A549 (cell line): ENCODE data around the gene KIAA0930. TPM values are rescaled to one million over a fixed set of nuclear protein-coding genes. Genes with fewer than 3 reads are reported as not detected.

ENCODE experiments used
- ATAC-seq, 2 experiments: fragments of 200-7000 bp in 1 of 2; fragments of >200 bp in 1 of 2; cut with Nextera tagmentation in 1 of 2; cut with Tn5 transposase in 1 of 2; 3 replicates each; pipeline versions ENCODE4 v1.8.0 to v1.9.1; 2018 to 2020; ENCODE audit warnings: mild to moderate bottlenecking in 1 of 2, moderate library complexity in 1 of 2
- CTCF ChIA-PET: fragments of 300-600 bp; sonication (Branson Sonifier 250); formaldehyde crosslinking; extraction: SDS; loops from one replicate; lab custom pipeline; 2021; ENCODE audit warnings: antibody characterized with exemption, inconsistent platforms; lab: Yijun Ruan, JAX
- POLR2A ChIA-PET: fragments of 350-600 bp; formaldehyde crosslinking; extraction: SDS; loops from one replicate; lab custom pipeline; 2021; ENCODE audit warnings: antibody characterized with exemption, inconsistent platforms; lab: Yijun Ruan, JAX
- DNase-seq, 2 experiments: peaks; one replicate each; pipeline versions ENCODE4 v3.0.0 to v3.0.0-alpha.2; 2011 to 2016; ENCODE audit warnings: low read depth in 1 of 2, low spot score in 1 of 2
- FAIRE-seq: peaks from 2 replicates; lab custom pipeline; 2011; peaks lifted over from hg19 to GRCh38; lab: Jason Lieb, UNC
- H3K27ac ChIP-seq, 2 experiments: fragments of >200 bp; sonication (Bioruptor Twin); formaldehyde crosslinking; 3 replicates each; pipeline ENCODE4 v1.5.1; 2016 to 2017
- H3K4me1 ChIP-seq: fragments of >200 bp; sonication (Bioruptor Twin); formaldehyde crosslinking; 3 replicates; pipeline ENCODE4 v1.6.1; 2016
- H3K4me2 ChIP-seq: fragments of >200 bp; sonication (Bioruptor Twin); formaldehyde crosslinking; 3 replicates; pipeline ENCODE4 v1.6.1; 2016
- H3K4me3 ChIP-seq: fragments of >200 bp; sonication (Bioruptor Twin); formaldehyde crosslinking; 3 replicates; pipeline ENCODE4 v1.5.1; 2016
- H3K9me3 ChIP-seq: fragments of >200 bp; sonication (Bioruptor Twin); formaldehyde crosslinking; 3 replicates; pipeline ENCODE4 v1.6.1; 2016
- BHLHE40 ChIP-seq: IDR thresholded peaks from 2 replicates; pipeline ENCODE4 v1.6.1; 2012; ENCODE audit warnings: low read depth, low read length, inconsistent platforms
- CBX2 ChIP-seq: fragments of 200-600 bp; sonication (generic); IDR thresholded peaks from 2 replicates; pipeline ENCODE4 v1.6.1; 2016; ENCODE audit warnings: low read depth, mild to moderate bottlenecking, borderline replicate concordance
- CBX8 ChIP-seq: fragments of 200-600 bp; sonication (generic); IDR thresholded peaks from 2 replicates; pipeline ENCODE4 v1.6.1; 2016
- CEBPB ChIP-seq, 2 experiments: fragments of >200 bp in 1 of 2; sonication (Bioruptor Twin) in 1 of 2; formaldehyde crosslinking in 1 of 2; IDR thresholded peaks; 2 replicates each; pipeline ENCODE4 v1.6.1; 2012 to 2016
- CHD4 ChIP-seq: fragments of 200-600 bp; sonication (generic); IDR thresholded peaks from 2 replicates; pipeline ENCODE4 v1.6.1; 2016; ENCODE audit warnings: antibody characterized with exemption, mild to moderate bottlenecking, borderline replicate concordance
- ESRRA ChIP-seq: fragments of 150-350 bp; IDR thresholded peaks from 2 replicates; pipeline ENCODE4 v1.6.1; 2014; ENCODE audit warnings: mild to moderate bottlenecking, low read length, borderline replicate concordance
- FOXS1 ChIP-seq: fragments of 250-450 bp; sonication (Bioruptor Pico); IDR thresholded peaks from 2 replicates; pipeline ENCODE4 v1.5.0; 2020; ENCODE audit warnings: mild to moderate bottlenecking, moderate library complexity
- HDAC2 ChIP-seq: fragments of 200-600 bp; sonication (generic); IDR thresholded peaks from 2 replicates; pipeline ENCODE4 v1.6.1; 2016
- HMGXB4 ChIP-seq: fragments of 250-450 bp; sonication (Bioruptor Pico); IDR thresholded peaks from 2 replicates; pipeline ENCODE4 v1.5.0; 2021; ENCODE audit warnings: mild to moderate bottlenecking, moderate library complexity, borderline replicate concordance
- JUNB ChIP-seq: fragments of >200 bp; sonication (Bioruptor Twin); formaldehyde crosslinking; IDR thresholded peaks from 2 replicates; pipeline ENCODE4 v1.6.1; 2016
- MAFK ChIP-seq: fragments of 450-650 bp; IDR thresholded peaks from 2 replicates; pipeline ENCODE4 v1.6.1; 2014; ENCODE audit not compliant: partially characterized antibody
- MYC ChIP-seq: IDR thresholded peaks from 2 replicates; pipeline ENCODE4 v1.6.1; 2012; ENCODE audit warnings: mild to moderate bottlenecking, inconsistent platforms, low read length, improper control_type of control experiment, borderline replicate concordance
- PBX3 ChIP-seq: IDR thresholded peaks from 2 replicates; pipeline ENCODE4 v1.6.1; 2012
- POLR2A ChIP-seq: IDR thresholded peaks from 2 replicates; pipeline ENCODE4 v1.6.1; 2012; ENCODE audit warnings: mild to moderate bottlenecking, low read length
- RAD21 ChIP-seq, 2 experiments: fragments of >200 bp in 1 of 2; sonication (Bioruptor Twin) in 1 of 2; formaldehyde crosslinking in 1 of 2; IDR thresholded peaks in 1 of 2; conservative IDR thresholded peaks in 1 of 2; 2 replicates in 1 of 2; 3 replicates in 1 of 2; pipeline ENCODE4 v1.6.1; 2012 to 2018; ENCODE audit warnings: inconsistent platforms in 1 of 2
- RARB ChIP-seq: fragments of 250-450 bp; sonication (Bioruptor Pico); IDR thresholded peaks from 2 replicates; pipeline ENCODE4 v1.8.0; 2021; ENCODE audit warnings: mild to moderate bottlenecking, moderate library complexity
- RCOR1 ChIP-seq: fragments of 150-350 bp; IDR thresholded peaks from 2 replicates; pipeline ENCODE4 v1.6.1; 2014; ENCODE audit warnings: antibody characterized with exemption, low read length, low read depth
- RFX5 ChIP-seq: fragments of 450-650 bp; IDR thresholded peaks from 2 replicates; pipeline ENCODE4 v1.7.1; 2014; ENCODE audit warnings: antibody characterized with exemption, mild to moderate bottlenecking, moderate library complexity
- RNF2 ChIP-seq: fragments of 200-600 bp; sonication (generic); IDR thresholded peaks from 2 replicates; pipeline ENCODE4 v1.6.1; 2016; ENCODE audit warnings: low read depth, mild to moderate bottlenecking, antibody characterized with exemption, moderate library complexity, borderline replicate concordance
- SREBF2 ChIP-seq: fragments of 450-650 bp; IDR thresholded peaks from 2 replicates; pipeline ENCODE4 v1.6.1; 2014; ENCODE audit warnings: mild to moderate bottlenecking, moderate library complexity
- TFCP2L1 ChIP-seq: fragments of 250-450 bp; sonication (Bioruptor Pico); IDR thresholded peaks from 2 replicates; pipeline ENCODE4 v1.5.0; 2021; ENCODE audit warnings: mild to moderate bottlenecking
- USF2 ChIP-seq: fragments of 450-650 bp; IDR thresholded peaks from 2 replicates; pipeline ENCODE4 v1.6.1; 2014; ENCODE audit warnings: antibody characterized with exemption
- ZC3H11A ChIP-seq: fragments of 450-650 bp; IDR thresholded peaks from 2 replicates; pipeline ENCODE4 v1.6.1; 2014; ENCODE audit warnings: antibody characterized with exemption, mild to moderate bottlenecking
- ZNF302 ChIP-seq: fragments of 250-450 bp; sonication (Bioruptor Pico); IDR thresholded peaks from 2 replicates; pipeline ENCODE4 v1.9.0; 2021; ENCODE audit warnings: inconsistent platforms, mild to moderate bottlenecking, moderate library complexity
- WGBS: methylation state at CpG from one replicate; pipeline ENCODE4 v1.1.6; 2017; ENCODE audit errors: missing lambda C conversion rate; 5-methylcytosine and 5-hydroxymethylcytosine counted together
- polyA plus RNA-seq, 4 experiments: library from polyadenylated mRNA; depleted of rRNA in 3 of 4; stranded (reverse); fragments of >200 nt; fragmentation: RNase III in 1 of 4; extraction: RNeasy Plus Mini Kit Qiagen cat#74134 plus additional on column Dnase treatment in 1 of 4; gene quantifications; 2 replicates in 3 of 4; 3 replicates in 1 of 4; pipeline ENCODE4 v1.2.3, GENCODE V29; 2011 to 2017

KIAA0930 gene
- polyA plus RNA-seq, 2 of the 4 experiments (the other 2 are of a cell fraction), result 47.7 to 60.0 TPM

- H3K9me3 ChIP-seq, result no peaks in the 10 kb centered on the region
- DNase-seq, result no peak
- no peak overlapping the region for H3K4me3 ChIP-seq
- no peak for FAIRE-seq
- TF ChIP-seq PBX3 (no peak), TFCP2L1 (CRISPR knock-in tag) (no peak)
- CTCF ChIA-PET, result interaction anchor here (1.7 kb wide), 1 partner anchor 10 kb away, joined by 4 read pairs; no protein-coding TSS in a partner anchor
- WGBS, result 69% methylated on average over 8 of the region's 9 CpGs
- no peak for ATAC-seq
- H3K4me2 ChIP-seq, result no peak overlapping the region
- H3K4me1 ChIP-seq, result peaks cover 13% of the 10 kb centered on the region
- POLR2A ChIA-PET, result no interaction called here
- no peak overlapping the region for H3K27ac ChIP-seq
Measured at GRCh38 chr22:45198463-45198795, 42.3 kb downstream of the KIAA0930 start.

GRCh38 chr22:45197606-45198462 lies 42.9 kb downstream of the KIAA0930 start:
- FAIRE-seq (no peak), DNase-seq (no peak), ATAC-seq (no peak)
- 92% methylated on average over 17 of the region's 28 CpGs for WGBS
- Histone ChIP-seq H3K4me1 (peaks cover 13% of the 10 kb centered on the region), H3K9me3 (no peaks in the 10 kb centered on the region), H3K4me3 (no peak overlapping the region), H3K27ac (no peak overlapping the region), H3K4me2 (no peak overlapping the region)
- TF ChIP-seq RFX5, result no peak
- no peak for TF ChIP-seq PBX3
- TF ChIP-seq ZC3H11A, result no peak
- no peak for TF ChIP-seq MAFK
- no peak for TF ChIP-seq RCOR1
- no peak for TF ChIP-seq FOXS1
- no peak for TF ChIP-seq CHD4
- no peak for TF ChIP-seq MYC
- TF ChIP-seq RAD21 (conservative IDR thresholded peaks at IDR 0.05 in 1 of 2, IDR thresholded peaks at IDR 0.05 in 1 of 2), result no peak
- no peak for TF ChIP-seq RNF2
- POLR2A ChIA-PET, result no interaction called here
- CTCF ChIA-PET, result interaction anchor here (1.7 kb wide), 1 partner anchor 11 kb away, joined by 4 read pairs; no protein-coding TSS in a partner anchor

GRCh38 chr22:45196926-45197605 lies 43.6 kb downstream of the KIAA0930 start:
- ChIA-PET POLR2A (no interaction called here), CTCF (interaction anchor here (1.7 kb wide), 1 partner anchor 12 kb away, joined by 4 read pairs; no protein-coding TSS in a partner anchor)
- FAIRE-seq (no peak), ATAC-seq (no peak)
- WGBS, result 92% methylated on average over 11 of the region's 34 CpGs
- H3K9me3 ChIP-seq, result no peaks in the 10 kb centered on the region
- no peak overlapping the region for H3K27ac ChIP-seq
- no peak overlapping the region for H3K4me2 ChIP-seq
- H3K4me1 ChIP-seq, result peaks cover 8% of the 10 kb centered on the region
- TF ChIP-seq ESRRA, result no peak
- TF ChIP-seq CHD4, result no peak
- TF ChIP-seq, all 56 proteins: peak for 0
- no peak overlapping the region for H3K4me3 ChIP-seq
- DNase-seq, result no peak

- no peak overlapping the region for H3K4me3 ChIP-seq
- no peaks in the 10 kb centered on the region for H3K9me3 ChIP-seq
- DNase-seq (no peak), ATAC-seq (no peak), FAIRE-seq (no peak)
- ChIA-PET POLR2A (no interaction called here), CTCF (no interaction called here)
- WGBS, result 99% methylated on average over 14 of the region's 16 CpGs
- H3K27ac ChIP-seq, result no peak overlapping the region
- H3K4me1 ChIP-seq, result 0 out of 3 replicates have a peak, but pooled peaks cover under 1% of the 10 kb centered on the region
- H3K4me2 ChIP-seq, result no peak overlapping the region
- TF ChIP-seq CBX2 (no peak), RNF2 (no peak), TFCP2L1 (CRISPR knock-in tag) (no peak), USF2 (no peak), HDAC2 (no peak), CEBPB (IDR thresholded peaks at IDR 0.05) (no peak), SREBF2 (no peak), RARB (no peak), JUNB (no peak), RCOR1 (no peak), HMGXB4 (CRISPR knock-in tag) (no peak), ZNF302 (CRISPR knock-in tag) (no peak), BHLHE40 (no peak), POLR2A (no peak), CBX8 (no peak), ZC3H11A (no peak)
Measured at GRCh38 chr22:45196308-45196707, 44.4 kb downstream of the KIAA0930 start.
